Embryonic facial prominence (tissue), 1 donor: ENCODE measurements around the gene ANKRD55.
"Not testable (repeated sequence)": the region's sequence is repeated elsewhere in the genome, so short reads cannot be mapped to it uniquely, and the experiment has no call there.

ENCODE experiments used
- DNase-seq: peaks from one replicate; pipeline ENCODE4 v3.0.0-alpha.2; 2016; ENCODE audit errors: extremely low spot score

ANKRD55 gene

DNA sequence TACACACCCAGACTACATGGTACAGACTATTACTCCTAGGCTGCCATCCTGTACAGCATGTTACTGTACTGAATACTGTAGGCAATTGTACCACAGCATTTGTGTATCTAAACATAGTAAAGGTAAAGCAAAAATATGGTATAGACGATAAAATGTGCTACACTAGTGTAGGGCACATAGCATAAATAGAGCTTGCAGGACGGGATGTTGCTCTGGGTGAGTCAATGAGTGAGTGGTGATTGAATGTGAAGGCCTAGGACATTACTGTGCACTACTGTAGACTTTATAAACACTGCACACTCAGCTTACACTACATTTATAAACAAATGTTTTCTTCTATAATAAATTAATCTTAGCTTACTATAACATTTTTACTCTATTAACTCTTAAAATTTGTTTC, 25.6 kb downstream of the ANKRD55 start:
- DNase-seq: no peak

DNA sequence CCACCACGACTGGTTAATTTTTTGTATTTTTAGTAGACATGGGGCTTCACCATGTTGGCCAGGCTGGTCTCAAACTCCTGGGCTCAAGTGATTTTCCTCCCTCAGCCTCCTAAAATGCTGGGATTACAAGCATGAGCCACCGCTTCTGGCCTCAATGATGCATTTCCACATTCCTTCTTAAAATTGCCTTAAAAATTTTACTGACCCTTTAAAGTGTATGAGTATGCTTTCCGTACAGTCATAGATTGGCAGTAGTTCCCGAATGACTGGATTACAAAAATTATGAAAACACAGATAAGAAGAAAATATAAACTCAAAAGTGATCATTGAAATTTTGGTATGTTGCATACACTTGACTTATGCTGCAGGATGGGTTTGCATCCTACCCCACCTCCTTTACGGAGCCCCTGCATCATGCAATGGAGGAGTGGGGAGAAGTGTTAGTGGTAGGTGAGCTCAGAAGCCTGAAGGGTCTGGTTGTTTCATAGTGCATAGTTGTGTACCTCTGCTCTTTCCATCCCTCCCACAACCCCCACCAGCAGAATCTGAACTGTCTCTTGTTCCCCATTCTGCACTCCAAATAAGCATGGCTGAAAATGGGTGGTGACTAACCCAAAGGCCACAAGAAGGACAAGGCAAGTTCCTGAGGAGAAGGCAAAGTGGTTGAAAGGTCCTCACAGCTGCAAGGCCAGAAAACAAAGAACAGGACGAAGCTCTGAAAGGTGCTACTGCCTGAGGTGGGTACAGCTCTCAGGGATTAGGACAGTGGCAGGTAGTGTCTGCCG, 26.8 kb downstream of the ANKRD55 start:
- DNase-seq: no peak

DNA sequence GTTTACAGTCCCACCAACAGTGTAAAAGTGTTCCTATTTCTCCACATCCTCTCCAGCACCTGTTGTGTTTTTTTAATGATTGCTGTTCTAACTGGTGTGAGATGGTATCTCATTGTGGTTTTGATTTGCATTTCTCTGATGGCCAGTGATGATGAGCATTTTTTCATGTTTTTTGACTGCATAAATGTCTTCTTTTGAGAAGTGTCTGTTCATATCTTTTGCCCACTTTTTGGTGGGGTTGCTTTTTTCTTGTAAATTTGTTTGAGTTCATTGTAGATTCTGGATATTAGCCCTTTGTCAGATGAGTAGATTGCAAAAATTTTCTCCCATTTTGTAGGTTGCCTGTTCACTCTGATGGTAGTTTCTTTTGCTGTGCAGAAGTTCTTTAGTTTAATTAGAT, 29.2 kb downstream of the ANKRD55 start:
- DNase-seq: not testable (repeated sequence)

DNA sequence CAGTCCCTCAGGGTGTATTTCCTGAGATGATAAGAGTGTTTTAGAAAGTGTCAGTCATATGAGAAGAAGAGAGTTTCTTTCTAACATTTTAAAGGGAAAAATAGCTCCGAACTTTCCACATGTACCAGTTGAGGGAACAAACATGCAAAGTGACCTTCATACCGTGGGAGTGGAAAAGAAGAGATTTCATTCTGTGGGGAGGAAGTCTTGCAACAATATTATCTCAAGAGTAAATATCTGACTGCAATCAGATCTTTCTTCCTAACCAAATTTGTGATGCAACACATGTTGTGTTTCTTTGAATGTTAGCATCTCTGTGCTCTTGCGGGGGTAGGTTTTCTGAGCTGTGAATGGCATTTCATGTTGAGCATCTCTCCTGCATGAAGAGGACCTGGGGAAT, 30.6 kb downstream of the ANKRD55 start:
- no peak for DNase-seq

DNA sequence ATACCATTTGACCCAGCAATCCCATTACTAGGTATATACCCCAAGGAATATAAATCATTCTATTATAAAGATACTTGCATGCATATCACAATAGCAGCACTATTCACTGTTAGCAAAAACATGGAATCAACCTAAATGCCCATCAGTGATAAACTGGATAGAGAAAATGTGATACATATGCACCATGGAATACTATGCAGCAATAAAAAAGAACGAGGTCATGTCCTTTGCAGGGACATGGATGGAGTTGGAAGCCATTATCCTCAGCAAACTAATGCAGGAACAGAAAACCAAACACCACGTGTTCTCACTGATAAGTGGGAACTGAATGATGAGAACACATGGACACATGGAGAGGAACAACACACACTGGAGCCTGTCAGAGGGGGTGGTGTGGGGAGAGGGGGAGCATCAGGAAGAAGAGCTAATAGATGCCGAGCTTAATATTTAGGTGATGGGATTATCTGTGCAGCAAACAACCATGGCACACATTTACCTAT, 31.3 kb downstream of the ANKRD55 start:
- not testable (repeated sequence) for DNase-seq

DNA sequence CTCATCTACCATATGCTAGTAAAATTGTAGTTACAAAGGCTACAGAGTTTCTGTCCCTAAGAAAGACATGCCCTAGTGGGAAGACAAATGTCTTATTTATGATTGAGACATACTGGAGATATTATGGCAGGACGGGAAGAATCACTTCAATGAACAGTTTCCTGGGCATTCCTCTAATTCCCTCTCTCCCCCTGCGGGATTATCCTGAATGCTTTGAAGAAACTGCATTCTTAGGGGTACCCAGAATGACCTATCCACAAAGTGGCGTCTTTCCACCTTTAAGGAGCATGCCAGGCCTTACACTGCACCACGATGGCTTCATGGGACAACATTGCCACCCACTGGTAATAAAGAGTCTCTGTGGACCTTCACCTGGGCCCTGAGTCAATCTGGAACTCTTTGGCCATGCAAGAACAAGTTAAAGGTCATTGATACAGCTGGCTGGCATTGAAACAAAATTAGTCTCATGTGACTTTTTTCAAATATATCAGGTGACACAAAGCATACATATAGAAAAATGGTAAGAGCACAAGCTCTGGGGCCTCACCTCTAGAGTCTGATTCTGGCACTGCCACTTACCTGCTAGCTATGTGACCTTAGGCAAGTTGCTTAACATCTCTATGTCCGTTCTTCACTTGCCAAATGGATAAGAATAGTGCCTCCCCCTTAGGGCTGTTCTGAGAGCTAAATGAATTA, 32.0 kb downstream of the ANKRD55 start:
- DNase-seq: no peak

DNA sequence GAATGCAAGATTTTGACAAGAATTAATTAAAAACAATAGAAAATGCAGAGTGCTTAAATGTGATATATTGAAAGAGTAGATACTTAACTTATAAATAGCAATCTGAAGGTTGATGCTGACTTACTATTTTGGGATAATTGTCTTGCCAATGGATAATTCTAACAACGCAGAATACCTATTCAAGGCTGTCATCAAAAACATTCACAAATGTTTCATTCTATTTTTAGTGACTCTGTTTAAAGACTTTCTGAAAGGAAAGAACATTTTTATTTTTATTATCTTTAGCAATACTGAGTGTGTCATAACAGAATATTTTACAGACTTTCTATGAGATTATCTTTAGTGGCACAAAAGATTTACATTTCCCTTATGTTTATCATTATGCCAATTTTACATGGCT, 38.1 kb downstream of the ANKRD55 start:
- no peak for DNase-seq

DNA sequence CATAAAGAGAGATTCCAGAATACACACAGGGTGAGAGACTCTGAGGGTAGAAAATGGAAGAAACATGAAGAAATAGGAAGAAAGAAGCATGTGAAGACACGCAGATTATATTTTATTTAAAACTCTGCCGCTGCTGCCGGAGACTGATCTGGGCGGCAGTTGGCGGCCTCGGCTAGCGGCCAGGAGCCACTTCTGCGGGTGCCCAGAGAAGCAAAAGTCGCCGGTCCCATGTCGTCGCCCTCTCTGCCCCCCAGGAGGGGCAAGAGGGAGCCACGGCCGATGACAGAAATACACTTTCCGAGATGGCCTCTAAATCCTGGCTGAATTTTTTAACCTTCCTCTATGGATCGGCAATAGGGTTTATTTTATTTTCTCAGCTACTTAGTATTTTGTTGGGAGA, 40.9 kb downstream of the ANKRD55 start:
- no peak for DNase-seq

DNA sequence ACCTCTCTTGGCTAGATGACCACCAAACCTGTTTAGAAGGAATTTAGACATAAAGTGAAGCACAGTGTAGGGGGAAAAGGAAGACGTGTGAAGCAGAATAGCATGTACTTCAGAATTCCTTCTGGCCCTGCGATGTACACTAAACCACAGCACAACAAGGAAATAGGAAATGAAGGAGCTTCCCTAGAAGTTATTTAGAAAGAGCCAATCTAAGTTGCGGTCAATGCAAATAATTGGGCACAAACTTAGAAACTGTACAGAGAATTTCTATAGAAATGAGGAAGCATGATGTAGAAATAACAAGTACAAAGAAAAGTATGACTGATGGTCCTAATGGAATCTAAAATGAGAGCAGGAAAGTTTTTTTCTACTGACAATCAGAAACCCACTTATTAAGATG, 41.5 kb downstream of the ANKRD55 start:
- DNase-seq: no peak

DNA sequence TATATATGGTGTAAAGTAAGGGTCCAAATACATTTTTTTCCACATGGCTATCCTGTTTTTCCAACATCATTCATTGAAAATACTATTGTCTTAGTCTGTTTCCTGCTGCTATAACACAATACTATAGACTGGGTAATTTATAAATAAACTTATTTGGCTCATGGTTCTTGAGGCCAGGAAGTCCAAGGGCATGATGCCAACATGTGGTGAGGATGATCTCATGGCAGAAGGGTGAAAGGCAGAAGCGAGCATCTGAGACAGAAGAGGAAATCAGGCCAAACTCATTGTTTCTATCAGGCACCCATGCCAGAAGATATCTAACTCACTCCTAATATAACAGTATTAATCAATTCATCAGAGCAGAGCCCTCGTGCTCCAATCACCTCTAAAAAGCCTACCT, 42.6 kb downstream of the ANKRD55 start:
- DNase-seq: no peak

DNA sequence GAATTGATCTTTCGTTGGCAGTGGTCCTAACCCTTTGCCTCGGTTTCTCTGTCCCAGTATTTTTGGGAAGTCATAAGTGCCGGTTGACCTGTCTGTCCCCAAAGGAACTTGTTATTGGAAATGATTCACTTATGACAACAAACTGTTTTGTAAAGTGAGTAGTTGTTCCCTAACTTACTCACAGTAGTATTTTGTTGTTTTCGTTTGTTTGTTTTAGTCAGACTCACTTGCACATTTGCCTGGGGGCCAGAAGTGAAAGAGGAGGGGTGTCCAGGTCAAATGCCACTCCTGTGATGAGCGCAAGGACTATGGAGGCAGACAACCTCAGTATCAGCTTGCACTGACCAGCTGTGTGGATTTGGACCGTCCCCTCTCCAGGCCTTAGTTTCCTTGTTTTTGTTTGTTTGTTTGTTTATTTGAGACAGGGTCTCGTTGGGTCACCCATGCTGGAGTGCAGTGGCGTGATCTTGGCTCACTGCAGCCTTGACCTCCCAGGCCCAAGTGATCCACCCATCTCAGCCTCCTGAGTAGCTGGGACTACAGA, 47.3 kb downstream of the ANKRD55 start:
- no peak for DNase-seq

DNA sequence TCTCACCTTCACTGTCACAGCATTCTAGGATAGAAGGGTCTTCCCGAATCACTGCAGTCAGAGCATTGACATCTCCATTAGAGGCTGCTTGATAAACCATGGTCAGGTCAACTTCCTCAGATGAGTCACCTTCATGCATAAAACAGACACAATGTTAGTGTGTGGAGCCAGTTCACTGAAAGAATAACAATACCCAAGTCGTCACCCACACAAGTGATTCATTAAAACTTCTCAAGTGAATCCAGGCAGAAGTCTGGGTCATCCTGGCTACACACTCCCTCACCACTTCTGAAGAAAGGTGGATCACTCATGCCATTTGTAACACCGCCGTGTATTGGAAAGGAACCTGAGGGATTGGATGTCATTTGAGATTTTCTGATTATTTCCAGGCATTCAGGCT, 49.6 kb downstream of the ANKRD55 start:
- DNase-seq: no peak

DNA sequence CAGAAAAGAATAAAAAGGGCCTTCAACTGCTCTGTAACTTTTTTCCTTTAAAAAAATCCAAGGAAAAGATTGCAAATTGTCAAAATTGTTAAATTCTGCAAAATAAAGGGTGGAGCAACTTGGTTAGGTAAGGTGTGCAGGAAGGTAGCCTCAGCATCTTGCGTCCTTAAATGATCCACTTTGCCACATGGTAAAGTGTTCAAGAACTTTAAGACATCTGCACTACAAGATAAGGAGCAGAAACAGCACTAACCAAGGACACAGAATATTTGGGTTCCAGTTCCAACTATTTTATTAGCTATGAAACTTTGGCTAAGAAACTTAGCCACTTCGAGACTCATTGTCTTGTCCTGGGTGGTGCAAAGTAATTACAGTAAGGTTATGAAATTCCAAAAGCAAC, 53.7 kb downstream of the ANKRD55 start:
- no peak for DNase-seq

DNA sequence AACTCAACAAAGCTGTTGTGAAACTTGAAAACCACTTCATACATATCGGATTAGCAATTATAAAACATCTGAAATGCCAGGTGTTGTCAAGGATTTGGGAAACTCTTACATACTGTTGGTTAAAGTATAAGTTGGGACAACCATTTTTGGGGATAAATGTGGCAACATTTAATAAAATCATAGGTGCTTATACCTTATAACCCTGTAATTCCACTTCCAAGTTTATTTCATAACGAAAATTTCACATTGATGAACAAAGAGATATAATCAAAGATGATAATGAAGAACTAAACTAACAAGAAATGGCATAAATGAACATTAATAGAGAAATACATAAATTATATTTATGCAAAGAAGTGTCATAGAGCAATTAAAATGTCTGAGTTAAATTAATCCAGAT, 54.3 kb downstream of the ANKRD55 start:
- DNase-seq: no peak

DNA sequence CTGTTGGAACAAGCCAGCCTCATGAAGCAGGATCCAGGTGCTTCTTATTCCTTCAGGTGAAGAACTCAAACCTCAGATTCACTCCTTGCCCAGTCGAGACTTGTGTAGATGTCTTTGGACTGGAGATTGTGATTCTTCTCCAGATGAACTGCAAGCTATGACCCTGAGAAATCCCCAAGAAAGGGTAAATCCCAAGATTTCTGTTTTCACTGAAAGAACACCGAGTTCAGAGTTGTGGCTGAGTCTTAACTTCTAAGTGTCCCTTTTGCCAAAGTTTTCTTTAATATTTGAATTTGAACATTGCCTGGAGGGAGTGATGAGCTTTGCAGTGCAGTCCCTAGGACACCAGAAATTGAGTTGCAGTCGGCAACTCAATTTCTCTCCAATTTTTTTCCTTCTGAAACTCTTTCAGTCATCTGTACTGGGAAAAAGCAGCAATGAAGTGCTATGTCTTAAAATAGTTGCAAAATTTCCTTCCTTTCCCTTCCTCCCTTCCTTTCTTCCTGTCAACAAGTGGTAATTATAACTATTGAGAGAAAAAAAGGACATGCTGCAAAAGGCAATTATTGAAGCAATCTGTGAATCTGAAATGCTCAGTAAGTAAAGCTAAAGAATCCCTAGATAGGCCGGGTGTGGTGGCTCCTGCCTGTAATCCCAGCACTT, 56.1 kb downstream of the ANKRD55 start:
- DNase-seq: no peak

DNA sequence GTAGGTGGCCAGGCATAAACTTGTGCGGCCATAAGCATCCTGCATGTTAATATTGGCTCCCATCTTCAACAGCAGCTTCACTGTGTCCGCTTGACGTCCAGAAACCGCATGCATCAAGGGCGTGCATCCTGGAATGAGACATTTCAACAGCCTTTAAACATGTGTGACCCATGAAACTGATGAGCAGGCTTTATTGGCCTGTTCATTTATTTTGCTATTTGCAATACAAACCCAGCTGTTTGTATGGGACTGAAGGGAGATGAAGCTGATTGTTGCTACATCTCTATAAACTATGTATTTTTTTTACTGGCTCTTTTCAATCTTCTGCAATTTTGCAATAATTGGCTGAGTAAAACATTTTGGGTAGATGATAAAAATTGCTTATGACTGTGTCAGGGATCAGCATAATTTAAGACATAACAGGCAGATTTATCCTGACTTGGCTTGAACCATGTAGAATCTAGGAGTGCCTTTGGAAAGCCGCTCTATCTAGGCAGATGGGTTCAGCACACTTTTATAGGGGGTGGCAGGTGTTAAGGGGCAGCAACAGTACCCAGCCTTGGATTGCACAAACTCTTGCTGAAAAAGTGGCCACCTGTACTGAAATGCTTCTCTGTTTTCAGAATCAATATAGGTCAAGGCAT, 56.9 kb downstream of the ANKRD55 start:
- DNase-seq: no peak

DNA sequence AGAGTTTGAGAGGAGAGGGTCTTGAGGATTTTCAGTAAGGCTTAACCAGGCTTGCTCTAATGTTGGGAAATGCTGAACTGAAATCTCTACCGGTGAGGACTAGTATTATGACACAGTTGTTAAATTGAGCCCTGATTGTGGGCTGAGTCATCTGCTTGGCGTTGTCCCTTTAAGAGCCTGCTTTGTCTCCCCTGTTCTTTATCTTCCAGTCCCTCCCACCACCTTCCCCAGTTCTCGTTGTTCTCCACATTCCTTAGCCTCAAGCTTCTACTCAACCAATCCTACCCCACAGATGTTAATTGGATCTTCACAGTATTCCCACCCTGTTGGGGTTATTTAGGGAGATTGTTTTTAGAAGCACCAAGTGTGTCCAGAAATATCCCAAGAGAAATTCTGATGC, 57.6 kb downstream of the ANKRD55 start:
- no peak for DNase-seq

DNA sequence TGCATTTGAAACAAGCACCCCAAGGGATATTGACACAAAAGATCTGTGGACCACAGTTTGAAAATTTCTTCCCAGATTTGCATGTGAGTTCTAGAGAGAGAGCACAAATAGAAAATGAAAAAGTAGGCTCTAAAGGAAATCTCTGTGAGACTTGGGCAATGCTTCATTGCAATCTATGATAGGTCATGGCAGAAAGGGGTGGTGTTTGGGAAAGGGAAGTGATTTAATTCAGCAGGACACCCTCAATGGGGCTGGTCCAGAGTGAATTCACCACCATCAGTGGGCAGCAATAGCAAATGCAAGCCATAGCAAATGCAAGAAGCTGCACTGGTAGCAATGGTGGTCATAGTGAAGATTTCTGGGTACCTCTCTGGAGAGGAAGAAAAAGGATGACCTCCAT, 58.1 kb downstream of the ANKRD55 start:
- no peak for DNase-seq

DNA sequence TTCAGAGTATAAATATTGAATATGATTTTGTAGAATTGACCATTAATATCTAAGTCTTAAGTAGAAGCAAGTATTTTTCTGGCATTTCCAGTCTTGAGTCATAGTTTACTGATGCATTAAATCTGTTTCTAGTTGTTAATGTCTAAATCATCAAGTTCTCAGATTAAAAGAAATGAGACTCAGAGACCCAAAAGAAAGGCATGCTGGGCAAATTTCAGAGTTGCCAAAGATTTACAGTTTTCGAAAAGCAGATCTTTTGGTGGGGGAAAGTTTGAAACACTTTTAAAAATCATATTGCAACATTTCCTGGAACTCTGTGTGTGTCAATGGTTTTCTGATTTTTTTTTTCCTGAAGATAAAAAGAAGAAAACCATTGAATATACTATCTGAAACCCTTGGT, 60.9 kb downstream of the ANKRD55 start:
- no peak for DNase-seq

DNA sequence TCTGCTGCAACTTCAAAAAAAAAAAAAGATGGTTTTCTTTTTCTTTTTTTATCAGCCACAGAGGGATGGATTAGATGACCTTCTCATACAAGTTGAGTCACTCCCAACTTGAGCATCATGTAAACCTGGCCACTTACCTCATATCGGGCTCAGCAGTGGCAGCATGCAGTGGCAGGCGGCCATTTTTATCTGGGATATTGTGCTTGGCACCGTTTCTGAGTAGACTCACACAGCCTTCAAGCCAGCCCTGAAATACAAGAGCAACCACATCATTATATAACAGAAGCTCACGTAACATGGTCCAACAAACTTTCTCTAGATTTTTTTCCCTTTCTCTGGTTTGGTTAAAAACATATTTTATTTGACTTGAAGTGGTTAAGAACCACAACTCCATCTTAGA, 62.6 kb downstream of the ANKRD55 start:
- no peak for DNase-seq

DNA sequence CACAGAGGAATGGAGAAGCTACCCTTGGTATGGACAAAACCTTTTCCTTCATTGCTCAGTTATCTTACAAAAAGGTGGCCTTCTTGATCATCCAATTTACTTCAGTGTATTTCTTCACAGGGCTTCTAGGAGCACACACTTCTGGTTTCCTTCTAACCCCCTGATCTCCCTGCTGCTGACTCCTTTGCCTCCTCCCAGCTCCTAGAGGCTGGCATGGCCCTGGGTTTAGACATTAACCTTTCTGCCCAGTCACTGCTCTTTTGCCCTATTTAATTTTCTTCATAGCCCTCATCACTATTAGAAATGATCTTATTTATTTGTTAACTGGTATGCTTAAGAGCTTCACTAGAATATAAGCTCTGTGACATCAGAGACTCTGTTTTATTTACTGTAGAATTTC, 63.2 kb downstream of the ANKRD55 start:
- DNase-seq: no peak

DNA sequence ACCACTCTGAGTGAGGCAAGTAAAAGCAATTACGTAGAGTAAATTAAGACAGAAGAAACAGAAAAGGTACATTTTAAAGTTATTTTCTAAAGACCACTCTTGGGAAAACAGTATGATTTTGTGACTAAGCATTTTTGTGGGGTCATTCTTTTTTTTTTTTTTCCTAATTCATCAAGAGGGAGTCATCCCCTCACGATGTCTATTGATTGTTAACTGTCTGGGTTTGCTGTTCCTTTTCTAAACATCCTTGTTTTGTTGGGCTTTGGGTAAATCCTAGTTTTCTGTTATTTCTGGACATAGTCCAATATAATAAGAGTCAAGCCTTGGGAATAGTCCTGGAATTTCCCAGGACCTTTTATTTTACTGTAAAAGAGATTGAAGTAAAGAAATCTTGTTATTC, 63.8 kb downstream of the ANKRD55 start:
- DNase-seq: no peak
